AG04449 (cell line): ENCODE results near the gene GUCY1A2.
"Not testable (repeated sequence)": the region's sequence is repeated elsewhere in the genome, so short reads cannot be mapped to it uniquely, and the experiment has no call there.

Experiments used
- CTCF ChIA-PET: fragments of 350-600 bp; formaldehyde crosslinking; extraction: SDS; loops from one replicate; lab custom pipeline; 2021; ENCODE audit warnings: antibody characterized with exemption; lab: Yijun Ruan, JAX
- POLR2A ChIA-PET: fragments of 400-600, 350-600 bp; formaldehyde crosslinking; extraction: SDS; loops from one replicate; lab custom pipeline; 2020; ENCODE audit warnings: antibody characterized with exemption, inconsistent platforms; lab: Yijun Ruan, JAX
- DNase-seq: peaks from one replicate; pipeline ENCODE4 v3.0.0-alpha.2; 2010; ENCODE audit warnings: low read depth, low spot score
- H3K4me3 ChIP-seq: 2 replicates; pipeline ENCODE4 v1.5.1; 2011; ENCODE audit warnings: low read depth, mild to moderate bottlenecking, control low read depth, low read length
- TF ChIP-seq, protein P1 (sequence below): IDR thresholded peaks from one replicate; pipeline ENCODE4 v1.5.1; 2011; ENCODE audit warnings: mild to moderate bottlenecking, moderate library complexity, low read length, control low read depth, inconsistent platforms; ENCODE audit not compliant: insufficient read depth; ENCODE audit errors: missing control alignments

The GUCY1A2 gene

GRCh38 chr11:106785913-106786650 is 232.2 kb downstream of the GUCY1A2 start:
- CTCF ChIA-PET = no interaction called here
- no peak for DNase-seq
- H3K4me3 ChIP-seq = no peak overlapping the region
- TF ChIP-seq, protein P1, sequence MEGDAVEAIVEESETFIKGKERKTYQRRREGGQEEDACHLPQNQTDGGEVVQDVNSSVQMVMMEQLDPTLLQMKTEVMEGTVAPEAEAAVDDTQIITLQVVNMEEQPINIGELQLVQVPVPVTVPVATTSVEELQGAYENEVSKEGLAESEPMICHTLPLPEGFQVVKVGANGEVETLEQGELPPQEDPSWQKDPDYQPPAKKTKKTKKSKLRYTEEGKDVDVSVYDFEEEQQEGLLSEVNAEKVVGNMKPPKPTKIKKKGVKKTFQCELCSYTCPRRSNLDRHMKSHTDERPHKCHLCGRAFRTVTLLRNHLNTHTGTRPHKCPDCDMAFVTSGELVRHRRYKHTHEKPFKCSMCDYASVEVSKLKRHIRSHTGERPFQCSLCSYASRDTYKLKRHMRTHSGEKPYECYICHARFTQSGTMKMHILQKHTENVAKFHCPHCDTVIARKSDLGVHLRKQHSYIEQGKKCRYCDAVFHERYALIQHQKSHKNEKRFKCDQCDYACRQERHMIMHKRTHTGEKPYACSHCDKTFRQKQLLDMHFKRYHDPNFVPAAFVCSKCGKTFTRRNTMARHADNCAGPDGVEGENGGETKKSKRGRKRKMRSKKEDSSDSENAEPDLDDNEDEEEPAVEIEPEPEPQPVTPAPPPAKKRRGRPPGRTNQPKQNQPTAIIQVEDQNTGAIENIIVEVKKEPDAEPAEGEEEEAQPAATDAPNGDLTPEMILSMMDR = no peak
- POLR2A ChIA-PET = no interaction called here

GRCh38 chr11:106777302-106777701 is 241.0 kb downstream of the GUCY1A2 start:
- POLR2A ChIA-PET, DNase-seq, H3K4me3 ChIP-seq, CTCF ChIA-PET: not testable (repeated sequence)

GRCh38 chr11:106770489-106771085 is 247.7 kb downstream of the GUCY1A2 start:
- no peak for DNase-seq
- TF ChIP-seq, protein P1 = no peak
- H3K4me3 ChIP-seq = no peak overlapping the region
- POLR2A ChIA-PET = no interaction called here
- CTCF ChIA-PET = no interaction called here

GRCh38 chr11:106765469-106766258 is 252.6 kb downstream of the GUCY1A2 start:
- TF ChIP-seq, protein P1 = no peak
- no peak overlapping the region for H3K4me3 ChIP-seq
- no peak for DNase-seq
- ChIA-PET CTCF (no interaction called here), POLR2A (no interaction called here)

- DNase-seq = no peak
- TF ChIP-seq, protein P1 = no peak
- ChIA-PET POLR2A (no interaction called here), CTCF (no interaction called here)
- no peak overlapping the region for H3K4me3 ChIP-seq
These were observed 254.8 kb downstream of the GUCY1A2 start for GRCh38 chr11:106763501-106763900.

DNA sequence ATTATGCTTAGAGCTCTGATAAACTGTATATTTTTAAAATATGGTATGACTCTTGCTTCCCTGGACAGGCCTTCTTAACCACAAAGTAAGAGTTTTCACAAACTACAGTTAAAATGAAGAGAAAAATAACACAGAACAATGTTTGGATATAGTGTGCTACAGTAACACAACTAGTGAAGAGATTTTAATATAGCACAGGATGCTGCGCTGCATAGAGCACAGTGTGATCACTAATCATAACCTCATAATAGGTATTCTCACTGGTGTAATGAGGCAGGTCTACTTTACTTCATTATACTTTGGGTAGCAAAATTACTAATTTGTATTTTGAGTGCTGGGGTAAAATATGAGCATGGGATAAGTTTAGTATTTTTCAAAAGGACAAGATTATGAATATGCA is 256.5 kb downstream of the GUCY1A2 start:
- POLR2A ChIA-PET = no interaction called here
- no peak for DNase-seq
- TF ChIP-seq, protein P1 = no peak
- CTCF ChIA-PET = no interaction called here
- no peak overlapping the region for H3K4me3 ChIP-seq
